ENCODE measurements around the gene NDUFV2. TPM values are rescaled to one million over a fixed set of nuclear protein-coding genes. Genes with fewer than 3 reads are reported as not detected.

NDUFV2 gene
- 189 and 220 TPM in 2 replicates for total RNA-seq (2014; rRNA removed; shearing (Covaris generic))

GRCh38 chr18:9102508-9103375 lies at the start of gene NDUFV2:
TSS of gene NDUFV2 (plus strand) at chr18:9102699. CDS start at chr18:9102744, 45 bp downstream.
- H3K27me3 ChIP-seq (ENCODE audit: control insufficient read depth, insufficient read depth, low read length) = no peaks in the 10 kb centered on the region; the same call in 1 of the 2 replicates
- no peaks in the 10 kb centered on the region for H3K36me3 ChIP-seq (replicated peaks; ENCODE audit: control insufficient read depth, insufficient read depth, low read length)
- peak within 1 kb of the TSS; percentile 62 for H3K4me3 ChIP-seq (ENCODE audit: insufficient read depth, low read depth, low read length)
- peak; percentile 99 for DNase-seq

- no peak overlapping the region for H3K4me3 ChIP-seq (ENCODE audit: insufficient read depth, low read depth, low read length)
- DNase-seq = no peak
- H3K36me3 ChIP-seq (replicated peaks; ENCODE audit: control insufficient read depth, insufficient read depth, low read length) = no peaks in the 10 kb centered on the region
- H3K27me3 ChIP-seq (ENCODE audit: control insufficient read depth, insufficient read depth, low read length) = no peaks in the 10 kb centered on the region
Measured at GRCh38 chr18:9053814-9054213, 48.7 kb upstream of the NDUFV2 start.

DNA sequence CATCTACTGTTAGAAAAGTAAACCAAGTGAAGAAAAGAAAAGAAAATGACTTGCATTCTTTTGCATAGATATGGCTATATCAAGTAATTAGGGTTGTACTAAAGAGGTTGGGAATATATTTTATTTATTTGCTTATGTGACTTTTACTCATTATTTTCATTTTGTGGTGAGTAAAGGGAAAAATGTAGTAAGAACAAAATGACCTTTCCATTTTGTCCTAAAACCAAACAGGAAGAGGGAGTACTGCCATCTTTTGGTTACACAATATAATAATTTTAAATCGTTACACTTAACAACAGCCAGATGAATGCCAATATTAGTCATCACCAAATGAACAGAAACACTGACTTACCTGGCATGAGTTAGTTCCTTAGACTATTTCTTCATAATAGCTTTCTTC lies 47.3 kb upstream of the NDUFV2 start:
- no peak for DNase-seq
- Histone ChIP-seq H3K4me3 (ENCODE audit: insufficient read depth, low read depth, low read length) (no peak overlapping the region), H3K27me3 (ENCODE audit: control insufficient read depth, insufficient read depth, low read length) (no peaks in the 10 kb centered on the region), H3K36me3 (replicated peaks; ENCODE audit: control insufficient read depth, insufficient read depth, low read length) (no peaks in the 10 kb centered on the region)

GRCh38 chr18:9055626-9056025 lies 46.9 kb upstream of the NDUFV2 start:
- H3K36me3 ChIP-seq (replicated peaks; ENCODE audit: control insufficient read depth, insufficient read depth, low read length) = no peaks in the 10 kb centered on the region
- H3K4me3 ChIP-seq (ENCODE audit: insufficient read depth, low read depth, low read length) = no peak overlapping the region
- H3K27me3 ChIP-seq (ENCODE audit: control insufficient read depth, insufficient read depth, low read length) = no peaks in the 10 kb centered on the region
- DNase-seq = no peak

- Histone ChIP-seq H3K27me3 (ENCODE audit: control insufficient read depth, insufficient read depth, low read length) (no peaks in the 10 kb centered on the region), H3K36me3 (replicated peaks; ENCODE audit: control insufficient read depth, insufficient read depth, low read length) (no peaks in the 10 kb centered on the region), H3K4me3 (ENCODE audit: insufficient read depth, low read depth, low read length) (no peak overlapping the region)
- no peak for DNase-seq
Measured at GRCh38 chr18:9057646-9058045, 44.9 kb upstream of the NDUFV2 start.

DNA sequence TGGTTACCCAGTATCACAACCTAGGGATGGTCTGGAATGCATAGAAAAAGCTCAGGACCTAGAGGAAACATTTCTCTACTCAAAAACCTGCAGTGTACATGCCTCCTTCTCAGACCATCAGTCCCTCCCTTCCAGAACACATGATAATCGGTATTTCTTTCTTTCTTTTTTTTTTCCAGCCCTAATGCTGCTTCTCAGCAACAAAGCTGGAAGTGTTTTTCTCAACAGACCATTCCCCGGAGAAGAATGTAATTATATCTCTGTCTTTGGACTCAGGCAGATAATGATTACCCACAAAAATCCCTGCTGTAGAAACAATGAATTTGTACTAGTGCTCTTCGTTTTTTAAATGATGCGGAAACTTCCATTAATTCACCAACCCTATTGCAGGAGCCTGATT lies 44.1 kb upstream of the NDUFV2 start:
- no peaks in the 10 kb centered on the region for H3K27me3 ChIP-seq (ENCODE audit: control insufficient read depth, insufficient read depth, low read length)
- DNase-seq = no peak
- H3K36me3 ChIP-seq (replicated peaks; ENCODE audit: control insufficient read depth, insufficient read depth, low read length) = no peaks in the 10 kb centered on the region
- no peak overlapping the region for H3K4me3 ChIP-seq (ENCODE audit: insufficient read depth, low read depth, low read length)

DNA sequence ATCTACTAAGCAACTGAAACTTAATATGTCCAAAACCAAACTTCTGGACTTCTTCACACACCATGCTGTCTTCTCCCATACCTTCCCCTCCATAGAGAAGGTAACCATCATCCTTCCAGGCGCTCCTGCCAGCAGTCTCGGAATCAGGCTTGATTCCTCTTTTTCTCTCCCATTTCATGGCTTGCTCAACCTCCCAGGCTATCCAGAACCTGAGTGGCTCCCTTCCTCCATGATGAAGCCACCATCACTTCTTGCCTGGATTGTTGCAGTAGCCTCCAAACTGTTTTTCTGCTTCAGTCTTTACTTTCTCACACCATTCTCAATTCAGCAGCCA lies 40.1 kb upstream of the NDUFV2 start:
- DNase-seq = no peak

GRCh38 chr18:9065864-9066263 lies 36.6 kb upstream of the NDUFV2 start:
- Histone ChIP-seq H3K4me3 (ENCODE audit: insufficient read depth, low read depth, low read length) (no peak overlapping the region), H3K27me3 (ENCODE audit: control insufficient read depth, insufficient read depth, low read length) (no peaks in the 10 kb centered on the region), H3K36me3 (replicated peaks; ENCODE audit: control insufficient read depth, insufficient read depth, low read length) (no peaks in the 10 kb centered on the region)
- DNase-seq = no peak

More for the DNA sequence above, 40.1 kb upstream of the NDUFV2 start:
- Histone ChIP-seq H3K4me3 (ENCODE audit: insufficient read depth, low read depth, low read length) (no peak overlapping the region), H3K27me3 (ENCODE audit: control insufficient read depth, insufficient read depth, low read length) (no peaks in the 10 kb centered on the region), H3K36me3 (replicated peaks; ENCODE audit: control insufficient read depth, insufficient read depth, low read length) (no peaks in the 10 kb centered on the region)

DNA sequence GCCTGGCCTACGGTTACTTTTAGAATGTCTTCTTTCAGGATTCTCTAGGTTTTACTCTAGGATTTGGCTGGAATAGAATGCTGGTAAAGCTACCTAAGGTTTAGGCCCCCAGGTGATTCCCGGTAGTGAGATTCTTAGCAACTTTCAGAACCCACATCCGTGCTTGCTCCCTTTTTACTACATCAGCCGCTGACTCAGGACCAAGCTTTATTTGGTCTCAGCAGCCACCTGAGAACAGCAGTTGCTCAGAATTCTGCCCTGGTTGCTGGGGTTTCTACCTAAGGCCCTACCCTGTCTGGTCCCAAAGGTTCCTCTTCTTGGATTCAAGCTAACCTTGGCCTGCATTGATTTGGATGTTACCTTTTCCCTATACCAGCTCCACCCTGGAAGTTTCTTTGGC lies 36.1 kb upstream of the NDUFV2 start:
- Histone ChIP-seq H3K4me3 (ENCODE audit: insufficient read depth, low read depth, low read length) (no peak overlapping the region), H3K27me3 (ENCODE audit: control insufficient read depth, insufficient read depth, low read length) (no peaks in the 10 kb centered on the region), H3K36me3 (replicated peaks; ENCODE audit: control insufficient read depth, insufficient read depth, low read length) (no peaks in the 10 kb centered on the region)
- no peak for DNase-seq

DNA sequence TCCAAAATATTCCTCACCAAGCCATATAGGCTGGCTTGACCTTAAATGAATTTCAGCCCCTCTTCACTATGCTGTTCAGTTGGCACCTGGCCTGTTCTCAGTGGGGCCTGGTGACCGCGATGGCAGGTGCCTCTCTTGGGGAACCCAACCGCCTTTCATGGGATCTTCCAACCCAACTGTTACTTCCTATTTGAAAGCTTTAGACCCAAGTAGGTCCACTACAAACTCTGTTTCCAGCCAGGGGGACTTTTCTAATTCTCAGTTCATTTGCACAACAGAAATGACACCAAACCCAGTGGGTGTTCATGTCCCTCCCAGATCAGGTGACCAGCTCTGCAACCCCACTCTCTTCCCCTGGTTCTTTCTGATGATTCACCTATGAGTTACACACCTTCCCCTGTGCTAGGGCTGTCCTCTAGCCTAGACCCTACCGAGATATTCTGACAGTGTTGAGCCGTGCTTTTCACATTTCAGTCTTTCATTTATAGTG lies 35.6 kb upstream of the NDUFV2 start:
- no peak for DNase-seq

DNA sequence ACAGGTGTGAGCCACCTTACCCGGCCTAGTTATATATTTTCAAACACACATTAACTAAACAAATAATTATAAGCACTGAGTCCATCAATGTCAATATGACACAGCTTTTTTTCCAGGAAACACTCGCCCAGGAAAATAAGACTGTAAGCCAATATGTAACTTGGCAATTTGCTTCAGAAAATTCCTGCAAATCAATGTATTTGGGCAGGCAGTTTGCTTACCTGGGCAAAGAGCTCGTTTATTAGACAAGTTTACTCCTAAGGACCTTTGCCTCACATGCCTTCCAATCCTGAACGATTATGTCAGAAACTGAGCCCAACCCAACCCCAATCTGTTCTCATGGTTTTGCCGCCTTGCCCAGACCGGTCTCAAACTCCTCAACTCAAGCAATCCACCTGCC lies 34.7 kb upstream of the NDUFV2 start:
- H3K36me3 ChIP-seq (replicated peaks; ENCODE audit: control insufficient read depth, insufficient read depth, low read length) = no peaks in the 10 kb centered on the region
- no peak for DNase-seq
- no peak overlapping the region for H3K4me3 ChIP-seq (ENCODE audit: insufficient read depth, low read depth, low read length)
- H3K27me3 ChIP-seq (ENCODE audit: control insufficient read depth, insufficient read depth, low read length) = no peaks in the 10 kb centered on the region

More for the DNA sequence above, 35.6 kb upstream of the NDUFV2 start:
- H3K4me3 ChIP-seq (ENCODE audit: insufficient read depth, low read depth, low read length) = no peak overlapping the region
- no peaks in the 10 kb centered on the region for H3K27me3 ChIP-seq (ENCODE audit: control insufficient read depth, insufficient read depth, low read length)
- H3K36me3 ChIP-seq (replicated peaks; ENCODE audit: control insufficient read depth, insufficient read depth, low read length) = no peaks in the 10 kb centered on the region

- H3K36me3 ChIP-seq (replicated peaks; ENCODE audit: control insufficient read depth, insufficient read depth, low read length) = no peaks in the 10 kb centered on the region
- no peaks in the 10 kb centered on the region for H3K27me3 ChIP-seq (ENCODE audit: control insufficient read depth, insufficient read depth, low read length)
- DNase-seq = no peak
- no peak overlapping the region for H3K4me3 ChIP-seq (ENCODE audit: insufficient read depth, low read depth, low read length)
Measured at GRCh38 chr18:9068346-9068745, 34.2 kb upstream of the NDUFV2 start.

DNA sequence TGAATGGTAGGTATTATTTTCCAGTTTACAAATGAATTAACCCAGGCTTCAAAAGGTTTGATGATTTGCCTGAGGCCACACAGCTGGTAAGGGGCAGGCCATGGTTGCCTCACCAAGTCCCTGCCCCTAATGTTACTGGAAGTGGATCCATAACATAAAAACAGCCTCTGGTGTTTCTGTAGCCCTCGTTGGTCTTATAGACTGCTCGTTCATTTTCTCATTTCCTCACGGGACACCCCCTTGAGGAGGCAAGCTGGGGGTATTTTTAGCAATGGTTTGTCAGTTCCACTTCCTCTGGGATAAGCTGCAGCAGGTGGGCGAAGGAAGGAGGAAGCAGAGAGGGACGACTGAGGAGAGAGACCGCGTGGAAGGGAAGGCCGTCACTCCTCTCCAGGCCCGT lies 32.9 kb upstream of the NDUFV2 start:
- Histone ChIP-seq H3K4me3 (ENCODE audit: insufficient read depth, low read depth, low read length) (no peak overlapping the region), H3K36me3 (replicated peaks; ENCODE audit: control insufficient read depth, insufficient read depth, low read length) (no peaks in the 10 kb centered on the region), H3K27me3 (ENCODE audit: control insufficient read depth, insufficient read depth, low read length) (no peaks in the 10 kb centered on the region)
- DNase-seq = no peak

GRCh38 chr18:9070212-9070611 lies 32.3 kb upstream of the NDUFV2 start:
- DNase-seq = no peak
- H3K36me3 ChIP-seq (replicated peaks; ENCODE audit: control insufficient read depth, insufficient read depth, low read length) = no peaks in the 10 kb centered on the region

GRCh38 chr18:9079818-9080528 lies 22.5 kb upstream of the NDUFV2 start:
- DNase-seq = no peak
- Histone ChIP-seq H3K36me3 (replicated peaks; ENCODE audit: control insufficient read depth, insufficient read depth, low read length) (no peaks in the 10 kb centered on the region), H3K27me3 (ENCODE audit: control insufficient read depth, insufficient read depth, low read length) (no peaks in the 10 kb centered on the region), H3K4me3 (ENCODE audit: insufficient read depth, low read depth, low read length) (no peak overlapping the region)

More at GRCh38 chr18:9070212-9070611, 32.3 kb upstream of the NDUFV2 start:
- Histone ChIP-seq H3K27me3 (ENCODE audit: control insufficient read depth, insufficient read depth, low read length) (no peaks in the 10 kb centered on the region), H3K4me3 (ENCODE audit: insufficient read depth, low read depth, low read length) (no peak overlapping the region)
